Sigmoid colon (tissue), 4 donors: ENCODE results near the gene PACRG.

Experiments used
- CTCF ChIP-seq, 4 experiments: fragments of 450-650 bp in 3 of 4; fragments of 200-600 bp in 1 of 4; IDR thresholded peaks; one replicate each; pipeline ENCODE4 v1.5.1; 2016 to 2019; ENCODE audit warnings: antibody characterized with exemption in 4 of 4, mild to moderate bottlenecking in 3 of 4, moderate library complexity in 2 of 4
- POLR2AphosphoS5 ChIP-seq, 4 donors: sonication (generic); formaldehyde crosslinking; IDR thresholded peaks; one replicate each; pipeline ENCODE4 v1.6.1; 2017; ENCODE audit warnings: antibody characterized with exemption in 4 of 4

GRCh38 chr6:162906479-162906878 lies 178.7 kb downstream of the PACRG start:
- no peak for TF ChIP-seq POLR2AphosphoS5 (IDR thresholded peaks at IDR 0.05)
- TF ChIP-seq CTCF (IDR thresholded peaks at IDR 0.05), result no peak
